DMS 273 (cell line): Measurements from ENCODE around the gene ENHO.
"Not testable (repeated sequence)": the region's sequence is repeated elsewhere in the genome, so short reads cannot be mapped to it uniquely, and the experiment has no call there.

ENCODE experiments used
- DNase-seq: peaks from one replicate; lab custom pipeline; 2025; ENCODE audit not compliant: unreplicated experiment; lab: John Stamatoyannopoulos, UW

Gene ENHO

GRCh38 chr9:34482746-34483145 lies 40.0 kb downstream of the ENHO start:
- DNase-seq: not testable (repeated sequence)

DNA sequence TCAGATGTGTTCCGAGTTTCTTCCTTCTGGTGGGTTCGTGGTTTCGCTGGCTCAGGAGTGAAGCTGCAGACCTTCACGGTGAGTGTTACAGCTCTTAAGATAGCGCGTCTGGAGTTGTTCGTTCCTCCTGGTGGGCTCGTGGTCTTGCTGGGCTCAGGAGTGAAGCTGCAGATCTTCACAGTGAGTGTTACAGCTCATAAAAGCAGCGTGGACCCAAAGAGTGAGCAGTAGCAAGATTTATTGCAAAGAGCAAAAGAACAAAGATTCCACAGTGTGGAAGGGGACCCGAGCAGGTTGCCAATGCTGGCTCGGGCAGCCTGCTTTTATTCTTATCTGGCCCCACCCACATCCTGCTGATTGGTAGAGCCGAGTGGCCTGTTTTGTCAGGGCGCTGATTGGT lies 41.2 kb downstream of the ENHO start:
- DNase-seq: not testable (repeated sequence)

DNA sequence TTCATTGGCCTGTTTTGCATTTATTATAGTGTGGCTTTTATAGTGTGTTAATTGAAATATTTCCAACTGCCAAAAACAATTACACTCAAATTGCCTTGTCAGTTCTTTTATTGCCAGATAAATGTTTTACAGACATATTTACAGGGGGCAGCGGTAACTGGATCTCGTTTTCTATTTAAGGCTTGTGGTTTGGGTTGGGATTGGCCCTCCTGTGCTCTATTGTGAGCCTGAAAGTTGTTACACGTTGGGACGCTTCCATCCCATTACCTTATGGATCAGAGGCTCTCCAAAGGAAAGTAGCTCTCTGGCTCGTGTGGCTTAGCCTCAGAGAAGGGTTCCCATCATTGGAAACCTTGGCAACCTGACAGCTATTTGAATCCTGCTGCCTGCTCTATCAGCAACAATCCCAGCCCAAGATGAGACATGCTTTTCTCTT lies 43.3 kb downstream of the ENHO start:
- DNase-seq: peak; percentile 50

GRCh38 chr9:34477541-34477940 lies 45.2 kb downstream of the ENHO start:
- DNase-seq: no peak

- DNase-seq: peak; percentile 88
These were observed 47.7 kb downstream of the ENHO start for GRCh38 chr9:34475097-34475496.
